Measurements from ENCODE around the gene SORCS1. TPM values are rescaled to one million over a fixed set of nuclear protein-coding genes. Genes with fewer than 3 reads are reported as not detected.

The SORCS1 gene
- total and polyA plus RNA-seq, 2 experiments from 2014 or later: 45.6 to 73.0 TPM

- H3K4me1 ChIP-seq (ENCODE audit: low read depth): no peaks in the 10 kb centered on the region
- H3K27ac ChIP-seq: no peak overlapping the region
- H3K27me3 ChIP-seq: no peaks in the 10 kb centered on the region
- H3K4me3 ChIP-seq: no peak overlapping the region
- no peak for DNase-seq (ENCODE audit: low read depth in 1 of 2, low spot score in 1 of 2)
- TF ChIP-seq, protein P1, sequence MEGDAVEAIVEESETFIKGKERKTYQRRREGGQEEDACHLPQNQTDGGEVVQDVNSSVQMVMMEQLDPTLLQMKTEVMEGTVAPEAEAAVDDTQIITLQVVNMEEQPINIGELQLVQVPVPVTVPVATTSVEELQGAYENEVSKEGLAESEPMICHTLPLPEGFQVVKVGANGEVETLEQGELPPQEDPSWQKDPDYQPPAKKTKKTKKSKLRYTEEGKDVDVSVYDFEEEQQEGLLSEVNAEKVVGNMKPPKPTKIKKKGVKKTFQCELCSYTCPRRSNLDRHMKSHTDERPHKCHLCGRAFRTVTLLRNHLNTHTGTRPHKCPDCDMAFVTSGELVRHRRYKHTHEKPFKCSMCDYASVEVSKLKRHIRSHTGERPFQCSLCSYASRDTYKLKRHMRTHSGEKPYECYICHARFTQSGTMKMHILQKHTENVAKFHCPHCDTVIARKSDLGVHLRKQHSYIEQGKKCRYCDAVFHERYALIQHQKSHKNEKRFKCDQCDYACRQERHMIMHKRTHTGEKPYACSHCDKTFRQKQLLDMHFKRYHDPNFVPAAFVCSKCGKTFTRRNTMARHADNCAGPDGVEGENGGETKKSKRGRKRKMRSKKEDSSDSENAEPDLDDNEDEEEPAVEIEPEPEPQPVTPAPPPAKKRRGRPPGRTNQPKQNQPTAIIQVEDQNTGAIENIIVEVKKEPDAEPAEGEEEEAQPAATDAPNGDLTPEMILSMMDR (IDR thresholded peaks at IDR 0.05; ENCODE audit: low read depth, low read length): no peak
- no peaks in the 10 kb centered on the region for H3K9me3 ChIP-seq (ENCODE audit: low read depth)
- H3K36me3 ChIP-seq: peaks cover 17% of the 10 kb centered on the region
Measured at GRCh38 chr10:106672517-106673175, 491.9 kb downstream of the SORCS1 start.

- H3K4me3 ChIP-seq: no peak overlapping the region
- H3K9me3 ChIP-seq (ENCODE audit: low read depth): no peaks in the 10 kb centered on the region
- H3K27ac ChIP-seq: no peak overlapping the region
- no peaks in the 10 kb centered on the region for H3K4me1 ChIP-seq (ENCODE audit: low read depth)
- TF ChIP-seq, protein P1 (IDR thresholded peaks at IDR 0.05; ENCODE audit: low read depth, low read length): no peak
- H3K27me3 ChIP-seq: no peaks in the 10 kb centered on the region
- no peak for DNase-seq (ENCODE audit: low read depth in 1 of 2, low spot score in 1 of 2)
- no peaks in the 10 kb centered on the region for H3K36me3 ChIP-seq
Measured at GRCh38 chr10:106661767-106662140, 502.8 kb downstream of the SORCS1 start.

- Histone ChIP-seq H3K27ac (no peak overlapping the region), H3K36me3 (no peaks in the 10 kb centered on the region), H3K4me1 (ENCODE audit: low read depth) (no peaks in the 10 kb centered on the region), H3K9me3 (ENCODE audit: low read depth) (no peaks in the 10 kb centered on the region), H3K4me3 (no peak overlapping the region), H3K27me3 (no peaks in the 10 kb centered on the region)
- TF ChIP-seq, protein P1 (IDR thresholded peaks at IDR 0.05; ENCODE audit: low read depth, low read length): no peak
- no peak for DNase-seq (ENCODE audit: low read depth in 1 of 2, low spot score in 1 of 2)
Measured at GRCh38 chr10:106661133-106661766, 503.3 kb downstream of the SORCS1 start.

GRCh38 chr10:106660550-106660949, 504.0 kb downstream of the SORCS1 start:
- no peak for DNase-seq (ENCODE audit: low read depth in 1 of 2, low spot score in 1 of 2)
- H3K27me3 ChIP-seq: no peaks in the 10 kb centered on the region
- no peaks in the 10 kb centered on the region for H3K4me1 ChIP-seq (ENCODE audit: low read depth)
- TF ChIP-seq, protein P1 (IDR thresholded peaks at IDR 0.05; ENCODE audit: low read depth, low read length): no peak
- no peak overlapping the region for H3K27ac ChIP-seq
- H3K4me3 ChIP-seq: no peak overlapping the region
- no peaks in the 10 kb centered on the region for H3K36me3 ChIP-seq
- no peaks in the 10 kb centered on the region for H3K9me3 ChIP-seq (ENCODE audit: low read depth)

- no peak overlapping the region for H3K4me3 ChIP-seq
- no peaks in the 10 kb centered on the region for H3K4me1 ChIP-seq (ENCODE audit: low read depth)
- H3K27ac ChIP-seq: no peak overlapping the region
- H3K9me3 ChIP-seq (ENCODE audit: low read depth): no peaks in the 10 kb centered on the region
- DNase-seq (ENCODE audit: low read depth in 1 of 2, low spot score in 1 of 2): no peak
- H3K36me3 ChIP-seq: peaks cover 5% of the 10 kb centered on the region
- no peaks in the 10 kb centered on the region for H3K27me3 ChIP-seq
- TF ChIP-seq, protein P1 (IDR thresholded peaks at IDR 0.05; ENCODE audit: low read depth, low read length): no peak
Measured at GRCh38 chr10:106655636-106656035, 508.9 kb downstream of the SORCS1 start.
